ENCODE results near the gene SHISA9.

The SHISA9 gene

GRCh38 chr16:13061691-13062090, 160.3 kb downstream of the SHISA9 start:
- Histone ChIP-seq H3K4me3 (ENCODE audit: low read depth, low read length) (no peak overlapping the region), H3K4me1 (no peaks in the 10 kb centered on the region), H3K27me3 (no peaks in the 10 kb centered on the region), H3K9me3 (no peaks in the 10 kb centered on the region), H3K36me3 (no peaks in the 10 kb centered on the region)
- TF ChIP-seq, protein P1, sequence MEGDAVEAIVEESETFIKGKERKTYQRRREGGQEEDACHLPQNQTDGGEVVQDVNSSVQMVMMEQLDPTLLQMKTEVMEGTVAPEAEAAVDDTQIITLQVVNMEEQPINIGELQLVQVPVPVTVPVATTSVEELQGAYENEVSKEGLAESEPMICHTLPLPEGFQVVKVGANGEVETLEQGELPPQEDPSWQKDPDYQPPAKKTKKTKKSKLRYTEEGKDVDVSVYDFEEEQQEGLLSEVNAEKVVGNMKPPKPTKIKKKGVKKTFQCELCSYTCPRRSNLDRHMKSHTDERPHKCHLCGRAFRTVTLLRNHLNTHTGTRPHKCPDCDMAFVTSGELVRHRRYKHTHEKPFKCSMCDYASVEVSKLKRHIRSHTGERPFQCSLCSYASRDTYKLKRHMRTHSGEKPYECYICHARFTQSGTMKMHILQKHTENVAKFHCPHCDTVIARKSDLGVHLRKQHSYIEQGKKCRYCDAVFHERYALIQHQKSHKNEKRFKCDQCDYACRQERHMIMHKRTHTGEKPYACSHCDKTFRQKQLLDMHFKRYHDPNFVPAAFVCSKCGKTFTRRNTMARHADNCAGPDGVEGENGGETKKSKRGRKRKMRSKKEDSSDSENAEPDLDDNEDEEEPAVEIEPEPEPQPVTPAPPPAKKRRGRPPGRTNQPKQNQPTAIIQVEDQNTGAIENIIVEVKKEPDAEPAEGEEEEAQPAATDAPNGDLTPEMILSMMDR (IDR thresholded peaks at IDR 0.05; ENCODE audit: low read depth, low read length): no peak
- no peak for DNase-seq

GRCh38 chr16:13062219-13062618, 160.8 kb downstream of the SHISA9 start:
- Histone ChIP-seq H3K4me3 (ENCODE audit: low read depth, low read length) (no peak overlapping the region), H3K9me3 (no peaks in the 10 kb centered on the region), H3K4me1 (no peaks in the 10 kb centered on the region), H3K36me3 (no peaks in the 10 kb centered on the region), H3K27me3 (no peaks in the 10 kb centered on the region)
- no peak for DNase-seq
- TF ChIP-seq, protein P1 (IDR thresholded peaks at IDR 0.05; ENCODE audit: low read depth, low read length): no peak

- H3K9me3 ChIP-seq: no peaks in the 10 kb centered on the region
- TF ChIP-seq, protein P1 (IDR thresholded peaks at IDR 0.05; ENCODE audit: low read depth, low read length): no peak
- no peaks in the 10 kb centered on the region for H3K4me1 ChIP-seq
- no peaks in the 10 kb centered on the region for H3K36me3 ChIP-seq
- DNase-seq: no peak
- no peak overlapping the region for H3K4me3 ChIP-seq (ENCODE audit: low read depth, low read length)
- H3K27me3 ChIP-seq: no peaks in the 10 kb centered on the region
Measured at GRCh38 chr16:13063457-13063856, 162.1 kb downstream of the SHISA9 start.

- Histone ChIP-seq H3K27me3 (no peaks in the 10 kb centered on the region), H3K9me3 (no peaks in the 10 kb centered on the region; the same call in 1 of the 2 replicates), H3K36me3 (no peaks in the 10 kb centered on the region), H3K4me3 (ENCODE audit: low read depth, low read length) (no peak overlapping the region), H3K4me1 (no peaks in the 10 kb centered on the region)
- TF ChIP-seq, protein P1 (IDR thresholded peaks at IDR 0.05; ENCODE audit: low read depth, low read length): no peak
- no peak for DNase-seq
Measured at GRCh38 chr16:13064821-13065220, 163.4 kb downstream of the SHISA9 start.

GRCh38 chr16:13067648-13068047, 166.2 kb downstream of the SHISA9 start:
- no peaks in the 10 kb centered on the region for H3K4me1 ChIP-seq
- H3K36me3 ChIP-seq: no peaks in the 10 kb centered on the region
- no peaks in the 10 kb centered on the region; the same call in 1 of the 2 replicates for H3K9me3 ChIP-seq
- H3K4me3 ChIP-seq (ENCODE audit: low read depth, low read length): no peak overlapping the region
- DNase-seq: no peak
- TF ChIP-seq, protein P1 (IDR thresholded peaks at IDR 0.05; ENCODE audit: low read depth, low read length): no peak
- no peaks in the 10 kb centered on the region for H3K27me3 ChIP-seq

- H3K4me3 ChIP-seq (ENCODE audit: low read depth, low read length): no peak overlapping the region
- H3K27me3 ChIP-seq: no peaks in the 10 kb centered on the region
- no peaks in the 10 kb centered on the region; the same call in 1 of the 2 replicates for H3K9me3 ChIP-seq
- H3K36me3 ChIP-seq: no peaks in the 10 kb centered on the region
- TF ChIP-seq, protein P1 (IDR thresholded peaks at IDR 0.05; ENCODE audit: low read depth, low read length): no peak
- no peaks in the 10 kb centered on the region for H3K4me1 ChIP-seq
- no peak for DNase-seq
Measured at GRCh38 chr16:13068912-13069583, 167.7 kb downstream of the SHISA9 start.

All from BE2C (cell line).